NCI-H1417 (cell line): ENCODE measurements around the gene NSMF.

Source experiments
- DNase-seq, 3 experiments: peaks; one replicate each; lab custom pipeline; 2025; lab: John Stamatoyannopoulos, UW

NSMF gene

GRCh38 chr9:137491735-137492432 lies 32.8 kb upstream of the NSMF start:
- DNase-seq: no peak

GRCh38 chr9:137490532-137491186 lies 31.5 kb upstream of the NSMF start:
- no peak for DNase-seq

DNA sequence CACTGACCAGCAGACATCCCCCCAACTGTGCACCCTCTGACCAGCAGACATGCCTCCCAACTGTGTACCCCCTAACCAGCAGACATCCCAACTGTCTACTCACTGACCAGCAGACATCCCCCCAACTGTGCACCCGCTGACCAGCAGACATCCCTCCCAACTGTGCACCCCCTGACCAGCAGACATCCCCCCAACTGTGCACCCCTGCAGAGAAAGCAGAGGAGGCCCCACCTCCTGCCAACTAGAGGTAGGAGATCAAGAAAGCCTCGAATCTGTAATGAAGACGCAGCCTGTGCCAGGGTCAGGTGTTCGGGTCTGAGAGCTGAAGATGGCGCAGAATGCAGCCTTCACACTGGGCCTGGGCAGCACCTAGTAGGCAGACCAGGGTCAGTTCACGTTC lies 29.8 kb upstream of the NSMF start:
- DNase-seq: no peak

GRCh38 chr9:137488327-137488653 lies 29.2 kb upstream of the NSMF start:
- DNase-seq: peak; percentile 37 to 88 (median 82)

DNA sequence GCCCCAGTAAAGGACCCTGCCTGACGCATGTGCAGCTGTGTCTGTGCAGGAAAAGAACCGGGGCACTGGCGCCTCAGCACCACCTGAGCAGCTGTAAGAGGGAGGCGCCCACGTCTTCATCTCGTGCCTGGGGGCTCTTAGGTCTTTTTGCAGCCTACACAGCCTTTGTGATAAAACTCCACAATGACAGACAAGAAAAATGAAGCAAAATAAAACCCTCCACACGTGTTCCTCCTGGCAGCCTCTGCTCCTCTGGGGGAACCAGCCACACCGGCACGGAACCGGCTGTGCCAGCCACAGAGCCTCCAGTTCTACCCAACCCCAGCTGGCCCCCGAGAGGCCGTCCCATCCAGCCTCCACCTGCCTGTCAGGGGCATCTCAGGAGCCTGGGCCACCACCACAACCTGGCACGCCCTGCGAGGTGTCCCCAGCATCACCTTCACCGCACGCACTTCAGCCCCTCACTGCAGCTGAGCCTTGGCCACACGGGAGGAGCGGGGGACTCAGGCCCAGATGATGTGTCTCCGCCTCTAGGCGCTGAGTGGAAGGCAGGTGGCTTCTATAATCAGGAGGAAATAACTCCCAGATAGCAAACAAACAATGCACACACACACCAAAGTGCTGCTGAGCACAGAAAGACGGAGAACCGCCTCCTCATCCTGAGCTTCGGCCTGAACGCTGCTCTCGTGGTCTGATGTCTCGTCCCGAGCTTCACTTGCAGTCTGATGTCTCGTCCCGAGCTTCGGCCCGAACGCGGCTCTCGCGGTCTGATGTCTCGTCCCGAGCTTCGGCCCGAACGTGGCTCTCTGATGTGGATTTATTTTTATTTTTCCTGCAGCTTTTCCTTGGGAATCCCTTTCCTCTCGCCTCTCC lies 28.6 kb upstream of the NSMF start:
- DNase-seq: peak; percentile 37 to 93 (median 82)

DNA sequence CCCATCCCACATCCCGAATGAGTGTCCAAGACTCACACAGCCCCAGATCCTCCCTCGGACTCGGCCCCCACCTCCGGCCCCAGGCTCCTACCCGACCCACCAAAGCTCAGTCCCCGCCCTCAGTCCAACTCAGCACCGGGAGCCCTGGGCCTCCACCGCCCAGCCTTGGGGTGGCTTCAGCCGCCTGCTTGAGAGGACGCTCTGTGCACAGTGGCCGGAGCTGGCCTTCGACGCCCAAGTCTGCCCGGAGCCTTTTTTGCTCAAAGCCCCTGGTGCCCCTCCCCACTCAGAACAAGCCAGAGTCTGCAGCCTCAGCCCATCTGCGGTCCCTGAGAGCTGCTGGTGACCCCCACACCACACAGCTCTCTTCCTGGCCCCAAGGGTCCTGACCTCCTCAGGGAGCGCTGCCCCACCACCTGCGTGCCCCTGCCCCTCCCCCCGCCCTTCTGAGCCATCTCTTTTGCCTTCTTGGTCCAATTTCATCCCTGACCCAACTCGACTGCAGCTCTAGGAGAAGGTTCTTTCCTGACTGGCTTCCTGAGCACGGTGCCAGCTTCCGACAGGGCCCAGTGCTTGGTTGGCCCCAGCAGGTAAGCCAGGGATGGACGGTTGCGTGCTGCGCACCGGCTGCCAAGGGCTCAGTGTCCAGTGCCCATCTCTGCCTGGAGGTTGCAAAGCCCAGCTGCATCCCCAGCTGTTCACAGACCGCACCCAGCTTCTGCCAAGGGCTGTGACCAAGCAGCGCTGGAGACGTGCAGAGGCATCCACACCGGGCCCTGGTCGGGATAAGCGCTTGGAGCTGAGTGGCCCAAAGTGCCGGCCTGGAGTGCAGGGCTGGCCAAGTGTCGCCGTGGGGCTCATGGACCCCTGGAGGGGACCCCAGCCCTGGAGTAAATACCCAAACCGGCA lies 27.7 kb upstream of the NSMF start:
- DNase-seq: no peak

- DNase-seq: no peak
Observed at GRCh38 chr9:137486141-137486490, 27.0 kb upstream of the NSMF start.

DNA sequence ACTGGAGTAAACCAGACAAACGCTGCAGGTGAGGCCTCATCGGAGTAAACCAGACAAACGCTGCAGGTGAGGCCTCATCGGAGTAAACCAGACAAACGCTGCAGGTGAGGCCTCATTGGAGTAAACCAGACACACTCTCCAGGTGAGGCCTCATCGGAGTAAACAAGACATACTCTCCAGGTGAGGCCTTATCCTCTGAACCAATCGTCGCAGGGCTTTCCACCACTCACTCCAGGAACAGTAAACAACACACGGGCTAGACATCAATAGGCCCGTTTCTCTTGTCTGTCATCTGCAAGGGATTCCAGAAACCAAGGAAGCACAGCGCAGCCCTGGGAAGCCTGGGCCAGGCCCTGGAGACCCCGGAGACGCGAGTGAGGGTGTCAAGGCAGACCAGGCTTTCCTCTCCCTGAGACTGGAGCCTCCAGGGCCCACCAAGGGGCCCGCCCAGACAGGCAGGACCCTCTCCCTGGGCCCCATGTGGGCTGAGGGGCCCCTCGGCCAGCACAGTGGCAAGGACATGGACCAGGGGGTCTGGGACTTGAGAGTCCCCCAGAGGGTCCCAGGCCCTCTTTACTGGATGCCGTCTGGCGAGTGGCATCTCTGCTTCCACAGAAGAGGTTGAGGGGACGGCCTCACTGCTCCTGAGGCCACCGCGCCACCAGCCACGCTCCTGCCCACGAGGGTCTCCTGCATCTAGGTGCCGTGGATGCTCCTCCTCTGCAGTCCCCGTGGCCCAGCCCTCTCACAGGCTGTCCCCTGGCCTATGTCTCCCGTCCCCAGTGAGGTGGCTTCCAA lies 26.4 kb upstream of the NSMF start:
- DNase-seq: peak in 2 of 3 experiments; percentile 66 to 87

GRCh38 chr9:137484551-137485315 lies 25.6 kb upstream of the NSMF start:
- peak in 1 of 3 experiments; percentile 66 for DNase-seq

DNA sequence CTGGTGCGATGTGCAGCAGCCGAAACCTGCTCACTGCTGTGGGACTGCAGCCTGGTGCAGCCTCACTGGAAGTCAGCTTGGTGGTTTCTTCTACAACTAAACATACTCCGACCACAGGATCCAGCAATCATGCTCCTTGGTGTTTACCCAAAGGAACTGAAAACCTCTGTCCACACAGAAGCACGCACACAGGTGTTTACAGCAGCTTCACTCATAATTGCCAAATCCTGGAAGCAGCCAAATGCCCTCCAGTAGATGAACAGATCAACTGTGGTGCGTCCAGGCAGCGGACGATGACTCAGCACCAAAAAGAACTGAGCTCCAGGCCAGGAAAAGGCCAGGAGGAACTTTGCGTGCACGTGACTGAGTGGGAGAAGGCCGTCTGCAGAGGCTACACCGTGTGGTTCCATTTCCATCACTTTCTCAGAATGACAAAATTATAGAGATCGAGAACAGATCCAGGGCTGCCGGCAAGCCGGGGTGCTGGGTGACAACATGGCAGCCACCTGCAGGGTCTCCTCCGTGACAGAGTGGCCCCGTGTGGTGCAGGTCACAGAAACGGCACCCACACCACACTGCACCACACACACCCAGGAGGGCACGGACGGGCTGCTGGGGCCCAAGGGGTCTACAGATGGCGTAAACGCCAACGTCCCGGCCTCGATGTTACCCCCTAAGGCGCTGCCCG lies 23.1 kb upstream of the NSMF start:
- peak in 1 of 3 experiments; percentile 19 for DNase-seq

GRCh38 chr9:137480686-137481683 lies 21.9 kb upstream of the NSMF start:
- no peak for DNase-seq

- peak in 2 of 3 experiments; percentile 76 to 84 for DNase-seq
Observed at GRCh38 chr9:137479892-137480685, 21.0 kb upstream of the NSMF start.

DNA sequence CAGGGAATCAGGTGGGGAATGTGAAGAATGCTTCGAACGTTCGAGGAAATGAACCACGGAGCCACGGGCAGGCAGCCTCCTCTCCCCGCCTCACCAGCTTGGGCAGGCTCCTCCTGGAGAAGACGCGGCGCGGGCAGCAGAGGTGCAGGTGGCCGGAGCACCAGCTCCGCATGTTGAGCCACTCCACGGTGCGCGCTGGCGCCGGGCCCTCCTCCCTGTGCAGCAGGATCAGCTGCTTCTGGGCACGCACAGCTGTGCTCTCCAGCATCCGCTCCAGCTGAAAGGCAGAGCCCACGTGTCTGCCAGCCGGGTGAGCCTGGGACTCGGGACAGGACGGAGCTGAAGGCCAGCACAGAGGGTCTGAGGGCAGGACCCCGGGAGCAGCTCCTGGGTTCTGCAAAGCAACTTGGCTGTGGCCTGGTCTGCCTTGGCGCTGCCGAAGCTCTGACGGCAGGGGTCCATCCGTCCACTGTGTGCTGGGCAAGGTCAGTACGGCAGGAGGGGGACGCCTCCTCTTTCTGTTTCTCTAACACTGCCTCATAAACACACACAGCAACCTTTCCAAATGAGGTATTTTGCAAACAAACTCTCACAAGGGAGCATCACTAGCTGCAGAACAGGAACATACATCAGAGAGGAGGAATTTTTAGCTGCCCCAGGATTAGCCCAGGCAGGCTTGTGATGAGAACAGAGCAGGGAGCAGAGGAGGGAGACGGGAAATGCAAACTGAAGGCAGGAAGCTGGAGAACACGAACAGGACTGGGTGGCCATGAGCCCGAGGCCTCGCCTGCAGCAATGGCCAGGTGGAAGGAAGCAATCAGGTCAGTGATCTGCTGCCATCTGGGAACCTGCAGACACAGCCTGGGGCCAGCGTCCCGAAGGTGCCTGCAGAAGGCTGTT lies 20.1 kb upstream of the NSMF start:
- peak in 2 of 3 experiments; percentile 85 to 87 for DNase-seq

DNA sequence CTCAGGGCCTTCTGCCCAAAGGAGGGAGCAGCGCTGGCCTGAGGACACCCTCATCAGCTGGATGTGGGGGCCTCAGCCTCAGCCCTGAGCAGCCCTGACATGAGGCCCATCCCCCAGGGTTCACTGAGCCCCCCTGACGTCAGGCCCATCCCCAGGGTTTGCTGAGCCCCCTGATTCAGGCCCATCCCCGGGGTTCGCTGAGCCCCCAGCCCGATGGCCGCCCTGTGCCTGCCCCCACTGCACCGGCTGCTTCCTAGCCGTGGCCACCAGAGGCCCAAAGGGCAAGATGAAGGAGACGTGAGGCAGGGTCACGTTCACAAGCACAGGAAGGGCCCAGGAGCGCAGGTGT lies 19.5 kb upstream of the NSMF start:
- no peak for DNase-seq

- DNase-seq: no peak
Observed at GRCh38 chr9:137477778-137478612, 18.9 kb upstream of the NSMF start.

DNA sequence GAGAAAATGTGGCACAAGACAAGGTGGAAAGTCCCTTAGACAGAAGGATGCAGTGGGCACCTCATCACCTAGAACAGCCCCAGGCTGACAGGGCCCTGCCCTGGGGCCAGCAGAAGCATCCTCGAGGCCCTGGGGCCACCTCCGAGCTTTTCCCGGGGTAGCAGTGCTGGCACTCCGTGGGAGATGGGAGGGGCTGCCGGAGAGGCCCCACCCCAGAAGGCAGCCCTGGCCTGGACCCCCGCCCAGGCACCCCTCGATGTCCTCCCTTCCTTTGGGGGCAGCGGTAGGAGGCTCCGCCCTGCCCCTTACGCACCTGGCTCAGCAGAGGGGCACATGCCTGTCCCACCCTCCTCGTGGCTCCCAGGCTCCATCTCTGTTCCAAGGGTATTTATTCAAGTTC lies 17.7 kb upstream of the NSMF start:
- no peak for DNase-seq
